Trophoblast cell (in vitro differentiated cells and primary cell): Measurements from ENCODE around the gene SLC35F4.
"Not testable (repeated sequence)": the region's sequence is repeated elsewhere in the genome, so short reads cannot be mapped to it uniquely, and the experiment has no call there.

ENCODE experiments used
- DNase-seq, 2 donors: peaks; one replicate each; pipeline ENCODE4 v3.0.0-alpha.2; 2016
- H2AFZ ChIP-seq: 2 replicates; pipeline ENCODE4 v1.6.1; 2013; ENCODE audit warnings: low read length, moderate library complexity, mild to moderate bottlenecking; ENCODE audit not compliant: insufficient read depth, poor library complexity
- H2AK5ac ChIP-seq: 2 replicates; pipeline ENCODE4 v1.6.1; 2013; ENCODE audit warnings: mild to moderate bottlenecking, low read length
- H2BK120ac ChIP-seq: 2 replicates; pipeline ENCODE4 v1.6.1; 2013; ENCODE audit warnings: low read length, mild to moderate bottlenecking, moderate library complexity; ENCODE audit not compliant: insufficient read depth, poor library complexity
- H2BK12ac ChIP-seq: 2 replicates; pipeline ENCODE4 v1.6.1; 2013; ENCODE audit warnings: mild to moderate bottlenecking, low read length, moderate library complexity
- H2BK5ac ChIP-seq: 2 replicates; pipeline ENCODE4 v1.6.1; 2013; ENCODE audit warnings: low read length, low read depth, moderate library complexity, mild to moderate bottlenecking; ENCODE audit not compliant: poor library complexity
- H3K14ac ChIP-seq: 2 replicates; pipeline ENCODE4 v1.6.1; 2013; ENCODE audit warnings: mild to moderate bottlenecking, low read length
- H3K18ac ChIP-seq: 2 replicates; pipeline ENCODE4 v1.6.1; 2013; ENCODE audit warnings: mild to moderate bottlenecking, low read length
- H3K23ac ChIP-seq: 2 replicates; pipeline ENCODE4 v1.6.1; 2013; ENCODE audit warnings: low read length
- H3K27ac ChIP-seq: 2 replicates; pipeline ENCODE4 v1.5.1; 2013; ENCODE audit warnings: low read depth, mild to moderate bottlenecking, inconsistent platforms, low read length, moderate library complexity
- H3K27me3 ChIP-seq: 2 replicates; pipeline ENCODE4 v1.6.1; 2013; ENCODE audit warnings: inconsistent platforms, mild to moderate bottlenecking, low read length, moderate library complexity; ENCODE audit not compliant: insufficient read depth
- H3K36me3 ChIP-seq, 2 experiments: 1 replicate in 1 of 2; 2 replicates in 1 of 2; pipeline ENCODE4 v1.6.1; 2013; ENCODE audit warnings: low read length in 2 of 2, mild to moderate bottlenecking in 2 of 2, moderate library complexity in 1 of 2; ENCODE audit not compliant: insufficient read depth in 2 of 2, control insufficient read depth in 1 of 2
- H3K4ac ChIP-seq: 2 replicates; pipeline ENCODE4 v1.6.1; 2013; ENCODE audit warnings: low read depth, mild to moderate bottlenecking, low read length, moderate library complexity
- H3K4me1 ChIP-seq, 2 experiments: 1 replicate in 1 of 2; 2 replicates in 1 of 2; pipeline ENCODE4 v1.6.1; 2013; ENCODE audit warnings: low read length in 2 of 2, mild to moderate bottlenecking in 2 of 2, moderate library complexity in 1 of 2; ENCODE audit not compliant: insufficient read depth in 2 of 2, control insufficient read depth in 1 of 2
- H3K4me2 ChIP-seq: 2 replicates; pipeline ENCODE4 v1.6.1; 2013; ENCODE audit warnings: inconsistent platforms, mild to moderate bottlenecking, low read length, moderate library complexity
- H3K4me3 ChIP-seq: 2 replicates; pipeline ENCODE4 v1.5.1; 2013; ENCODE audit warnings: mild to moderate bottlenecking, low read depth, low read length, inconsistent platforms
- H3K79me1 ChIP-seq: one replicate; pipeline ENCODE4 v1.6.1; 2013; ENCODE audit warnings: low read length
- H3K79me2 ChIP-seq: 2 replicates; pipeline ENCODE4 v1.6.1; 2013; ENCODE audit warnings: low read length, mild to moderate bottlenecking; ENCODE audit not compliant: control insufficient read depth, insufficient read depth, poor library complexity
- H3K9ac ChIP-seq: 2 replicates; pipeline ENCODE4 v1.6.1; 2013; ENCODE audit warnings: mild to moderate bottlenecking, low read length
- H3K9me3 ChIP-seq: 2 replicates; pipeline ENCODE4 v1.6.1; 2013; ENCODE audit warnings: low read depth, mild to moderate bottlenecking, control low read depth, inconsistent platforms, low read length; ENCODE audit not compliant: insufficient read depth
- H4K12ac ChIP-seq: 2 replicates; pipeline ENCODE4 v1.6.1; 2013; ENCODE audit warnings: low read depth, mild to moderate bottlenecking, low read length, moderate library complexity
- H4K8ac ChIP-seq: 2 replicates; pipeline ENCODE4 v1.6.1; 2013; ENCODE audit warnings: low read depth, mild to moderate bottlenecking, low read length, moderate library complexity
- H4K91ac ChIP-seq: one replicate; pipeline ENCODE4 v1.6.1; 2013; ENCODE audit warnings: low read depth, mild to moderate bottlenecking, low read length, moderate library complexity
- WGBS: extraction: QIAGEN DNeasy Blood & Tissue Kit; methylation state at CpG from one replicate; pipeline ENCODE4 v1.1.7; 2013; ENCODE audit warnings: missing lambda C conversion rate; ENCODE audit not compliant: insufficient read length, insufficient coverage; ENCODE audit errors: extremely low coverage; 5-methylcytosine and 5-hydroxymethylcytosine counted together

SLC35F4 gene

DNA sequence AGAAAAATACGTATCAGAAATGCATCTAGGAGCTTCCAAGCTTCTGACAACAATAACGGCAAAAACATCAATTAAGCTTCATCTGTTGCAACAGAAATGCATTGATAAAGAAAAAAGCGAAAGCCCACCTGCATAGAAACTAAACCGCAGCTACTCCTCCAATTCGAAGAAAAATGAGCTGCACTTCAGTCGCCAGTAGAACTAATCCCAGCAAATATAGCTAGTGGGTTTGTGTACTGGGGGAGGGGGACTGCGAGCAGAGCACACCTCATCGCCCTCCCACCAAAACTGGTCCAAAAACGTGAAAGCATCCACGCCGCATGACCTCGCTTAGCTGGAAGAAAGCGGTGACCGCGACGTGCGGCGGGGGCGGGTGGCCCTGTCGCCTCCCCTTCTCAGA lies 1.2 kb downstream of the SLC35F4 start:
- no peak overlapping the region for H3K18ac ChIP-seq
- WGBS = no CpG with 5 or more reads among the region's 20 CpGs
- H3K23ac ChIP-seq = no peak overlapping the region
- no peak overlapping the region for H3K4ac ChIP-seq
- H2AK5ac ChIP-seq = no peak overlapping the region
- H3K4me3 ChIP-seq = no peak overlapping the region
- no peak overlapping the region for H2AFZ ChIP-seq
- no peak overlapping the region for H2BK120ac ChIP-seq
- no peak for DNase-seq
- H3K9ac ChIP-seq = no peak overlapping the region
- no peaks in the 10 kb centered on the region for H3K36me3 ChIP-seq
- no peaks in the 10 kb centered on the region for H3K79me2 ChIP-seq
- H4K91ac ChIP-seq = no peak overlapping the region
- no peak overlapping the region for H2BK12ac ChIP-seq
- no peak overlapping the region for H4K8ac ChIP-seq
- H3K9me3 ChIP-seq = no peaks in the 10 kb centered on the region
- H2BK5ac ChIP-seq = no peak overlapping the region
- H3K14ac ChIP-seq = no peak overlapping the region
- no peaks in the 10 kb centered on the region for H3K79me1 ChIP-seq
- no peak overlapping the region for H3K27ac ChIP-seq
- H4K12ac ChIP-seq = no peak overlapping the region
- no peak overlapping the region for H3K4me2 ChIP-seq
- H3K27me3 ChIP-seq = peaks cover 28% of the 10 kb centered on the region
- peaks cover 0 to 5% of the 10 kb centered on the region in 2 experiments for H3K4me1 ChIP-seq

DNA sequence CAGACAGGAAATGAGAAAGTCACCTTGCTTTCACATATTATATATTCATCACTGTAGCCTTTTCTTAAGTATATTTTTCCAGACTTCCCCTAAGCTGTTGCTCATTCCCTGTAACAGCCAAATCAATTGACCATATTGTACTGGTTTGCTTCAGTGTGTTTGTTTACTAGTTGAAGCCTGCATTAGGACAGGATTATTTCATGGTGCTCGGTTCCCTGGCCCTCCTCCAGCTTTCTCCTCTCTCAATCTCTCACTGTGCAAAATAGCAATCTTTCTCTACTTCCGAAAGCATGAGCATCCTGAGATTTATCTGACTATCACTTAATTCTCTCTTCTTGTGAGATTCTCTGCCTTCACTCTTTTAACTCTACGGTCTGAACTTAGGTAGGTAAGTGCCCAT lies 2.4 kb downstream of the SLC35F4 start:
- Histone ChIP-seq H2BK120ac (no peak overlapping the region), H2AFZ (no peak overlapping the region)
- WGBS = no CpG with 5 or more reads among the region's 3 CpGs

DNA sequence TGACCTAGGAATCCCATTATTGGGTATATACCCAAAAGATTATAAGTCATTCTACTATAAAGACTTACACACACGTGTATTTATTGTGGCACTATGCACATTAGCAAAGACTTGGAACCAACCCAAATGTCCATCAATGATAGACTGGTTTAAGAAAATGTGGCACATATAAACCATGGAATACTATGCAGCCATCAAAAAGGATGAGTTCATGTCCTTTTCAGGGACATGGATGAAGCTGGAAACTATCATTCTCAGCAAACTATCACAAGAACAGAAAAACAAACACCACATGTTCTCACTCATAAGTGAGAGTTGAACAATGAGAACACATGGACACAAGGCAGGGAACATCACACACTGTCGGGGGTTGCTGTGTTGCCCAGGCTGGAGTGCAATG lies 10.2 kb downstream of the SLC35F4 start:
- not testable (repeated sequence) for H3K27me3 ChIP-seq, H3K4me1 ChIP-seq, H3K27ac ChIP-seq, H2BK120ac ChIP-seq, H4K91ac ChIP-seq, H3K9me3 ChIP-seq, H3K79me2 ChIP-seq, H2BK12ac ChIP-seq, H3K18ac ChIP-seq, H3K36me3 ChIP-seq, H4K12ac ChIP-seq, H3K79me1 ChIP-seq, H3K4me2 ChIP-seq, H3K4me3 ChIP-seq, H4K8ac ChIP-seq, H2AK5ac ChIP-seq, H3K23ac ChIP-seq, H3K9ac ChIP-seq, DNase-seq, H2AFZ ChIP-seq, H3K4ac ChIP-seq, H3K14ac ChIP-seq, H2BK5ac ChIP-seq
- no CpG with 5 or more reads among the region's 2 CpGs for WGBS

More for the DNA sequence above, 2.4 kb downstream of the SLC35F4 start:
- H3K27me3 ChIP-seq = peaks cover 28% of the 10 kb centered on the region
- DNase-seq = no peak
- H3K14ac ChIP-seq = no peak overlapping the region
- no peaks in the 10 kb centered on the region for H3K9me3 ChIP-seq
- H2BK5ac ChIP-seq = no peak overlapping the region
- H2AK5ac ChIP-seq = no peak overlapping the region
- no peaks in the 10 kb centered on the region for H3K36me3 ChIP-seq
- H4K91ac ChIP-seq = no peak overlapping the region
- H3K18ac ChIP-seq = no peak overlapping the region
- no peak overlapping the region for H3K27ac ChIP-seq
- H3K79me1 ChIP-seq = no peaks in the 10 kb centered on the region
- H4K12ac ChIP-seq = no peak overlapping the region
- H3K79me2 ChIP-seq = no peaks in the 10 kb centered on the region
- no peak overlapping the region for H3K4me3 ChIP-seq
- H3K4me2 ChIP-seq = no peak overlapping the region
- H4K8ac ChIP-seq = no peak overlapping the region
- no peak overlapping the region for H3K23ac ChIP-seq
- H3K4me1 ChIP-seq = peaks cover 0 to 5% of the 10 kb centered on the region in 2 experiments
- H3K4ac ChIP-seq = no peak overlapping the region
- no peak overlapping the region for H3K9ac ChIP-seq
- no peak overlapping the region for H2BK12ac ChIP-seq

DNA sequence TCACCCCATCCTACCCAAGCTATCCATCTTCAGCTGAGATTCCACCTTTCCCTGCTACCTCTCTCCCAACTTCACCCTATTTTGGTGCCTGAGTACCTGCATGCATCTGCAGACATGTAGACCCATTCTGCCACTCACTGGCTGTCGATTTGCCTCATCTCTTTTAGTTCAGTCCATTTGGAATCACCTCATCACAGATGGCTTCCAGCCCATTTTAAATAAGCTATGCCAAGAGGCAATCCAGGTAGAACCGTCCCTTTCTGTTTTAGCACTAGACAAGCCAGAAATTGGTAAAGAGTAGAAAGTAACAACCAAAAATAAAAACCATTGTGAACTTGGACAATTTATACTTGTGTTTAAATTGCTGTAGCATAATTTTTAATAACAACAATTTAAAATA lies 11.3 kb downstream of the SLC35F4 start:
- no peak overlapping the region for H2AK5ac ChIP-seq
- no peaks in the 10 kb centered on the region for H3K9me3 ChIP-seq
- no peak overlapping the region for H4K91ac ChIP-seq
- no CpG with 5 or more reads among the region's 2 CpGs for WGBS
- no peaks in the 10 kb centered on the region for H3K27me3 ChIP-seq
- H4K8ac ChIP-seq = no peak overlapping the region
- no peak for DNase-seq
- no peaks in the 10 kb centered on the region for H3K36me3 ChIP-seq
- H2BK12ac ChIP-seq = no peak overlapping the region
- no peak overlapping the region for H2BK5ac ChIP-seq
- H3K27ac ChIP-seq = no peak overlapping the region
- no peak overlapping the region for H3K4ac ChIP-seq
- H3K4me3 ChIP-seq = no peak overlapping the region
- H3K14ac ChIP-seq = no peak overlapping the region
- H2AFZ ChIP-seq = no peak overlapping the region
- H3K18ac ChIP-seq = no peak overlapping the region
- H3K79me2 ChIP-seq = no peaks in the 10 kb centered on the region
- H3K4me1 ChIP-seq = no peaks in the 10 kb centered on the region
- H2BK120ac ChIP-seq = no peak overlapping the region
- H3K9ac ChIP-seq = no peak overlapping the region
- H3K23ac ChIP-seq = no peak overlapping the region
- no peak overlapping the region for H3K4me2 ChIP-seq
- no peak overlapping the region for H4K12ac ChIP-seq
- no peaks in the 10 kb centered on the region for H3K79me1 ChIP-seq
